ENCODE results near the gene FILIP1L. TPM values are rescaled to one million over a fixed set of nuclear protein-coding genes. Genes with fewer than 3 reads are reported as not detected.

Gene FILIP1L
- total RNA-seq, 4 donors from 2014 or later: 28.3 to 56.3 (median 43.2) TPM

- TF ChIP-seq CTCF (IDR thresholded peaks at IDR 0.05; ENCODE audit: low read depth): no peak
Measured at GRCh38 chr3:100060685-100061484, 53.4 kb downstream of the FILIP1L start.

- TF ChIP-seq CTCF (IDR thresholded peaks at IDR 0.05; ENCODE audit: low read depth): no peak
Measured at GRCh38 chr3:100059472-100059871, 54.8 kb downstream of the FILIP1L start.

GRCh38 chr3:100057716-100058575 is 56.4 kb downstream of the FILIP1L start:
- TF ChIP-seq CTCF (IDR thresholded peaks at IDR 0.05; ENCODE audit: low read depth): no peak

- TF ChIP-seq CTCF (IDR thresholded peaks at IDR 0.05; ENCODE audit: low read depth): no peak
Measured at GRCh38 chr3:100053951-100054620, 60.2 kb downstream of the FILIP1L start.

- no peak for TF ChIP-seq CTCF (IDR thresholded peaks at IDR 0.05; ENCODE audit: low read depth)
Measured at GRCh38 chr3:100048248-100048647, 66.1 kb downstream of the FILIP1L start.

- TF ChIP-seq CTCF (IDR thresholded peaks at IDR 0.05; ENCODE audit: low read depth): no peak
Measured at GRCh38 chr3:100047455-100048141, 66.7 kb downstream of the FILIP1L start.

All from subcutaneous adipose tissue (tissue), 4 donors.